K562 (cell line): ENCODE results near the gene TMEM11. TPM values are rescaled to one million over a fixed set of nuclear protein-coding genes. Genes with fewer than 3 reads are reported as not detected.

ENCODE experiments used
- ATAC-seq: fragments of 200-7000 bp; cut with Tn5 transposase; 3 replicates; pipeline ENCODE4 v1.9.1; 2020; ENCODE audit warnings: moderate library complexity
- BruUV-seq: library from RNA; stranded (reverse); fragments of 400-500 nt; replicated peaks from 2 replicates; lab custom pipeline; 2021; lab: Mats Ljungman, UMichigan
- CTCF ChIA-PET: fragments of 300-600 bp; formaldehyde crosslinking; extraction: SDS; loops from one replicate; lab custom pipeline; 2021; ENCODE audit warnings: low intra/inter-chr PET ratio; lab: Yijun Ruan, JAX
- POLR2A ChIA-PET: fragments of 300-600, 350-650 bp; sonication (Branson Sonifier 250); formaldehyde crosslinking; extraction: SDS; loops from one replicate; lab custom pipeline; 2021; ENCODE audit warnings: antibody characterized with exemption, inconsistent platforms; lab: Yijun Ruan, JAX
- DNase-seq, 4 experiments: peaks; one replicate each; pipeline versions ENCODE4 v3.0.0 to v3.0.0-alpha.2; 2011 to 2018; ENCODE audit warnings: low spot score in 3 of 4, mixed read lengths in 3 of 4; ENCODE audit errors: extremely low read depth in 1 of 4
- FAIRE-seq: peaks from 2 replicates; lab custom pipeline; 2011; peaks lifted over from hg19 to GRCh38; lab: Jason Lieb, UNC
- H2AFZ ChIP-seq: 2 replicates; pipeline ENCODE4 v1.6.0; 2011; ENCODE audit warnings: low read depth, low read length, control low read depth, inconsistent platforms
- H3K27ac ChIP-seq: fragments of 200-600 bp; 3 replicates; pipeline ENCODE4 v1.8.0; 2011; ENCODE audit warnings: low read depth, mild to moderate bottlenecking, control low read depth, inconsistent platforms, low read length, moderate library complexity, mixed read lengths; ENCODE audit errors: extremely low read depth
- H3K27me3 ChIP-seq, 2 experiments: fragments of 300-600 bp in 1 of 2; 2 replicates in 1 of 2; 3 replicates in 1 of 2; pipeline versions ENCODE4 v1.6.0 to v1.8.0; 2011; ENCODE audit warnings: inconsistent platforms in 2 of 2, low read length in 2 of 2, mild to moderate bottlenecking in 1 of 2, mixed read lengths in 1 of 2, moderate library complexity in 1 of 2; ENCODE audit not compliant: control insufficient read depth in 2 of 2, insufficient read depth in 2 of 2
- H3K36me3 ChIP-seq: fragments of 300-600 bp; 3 replicates; pipeline ENCODE4 v1.8.0; 2011; ENCODE audit warnings: mild to moderate bottlenecking, low read length, inconsistent platforms; ENCODE audit not compliant: control insufficient read depth, insufficient read depth
- H3K4me1 ChIP-seq, 2 experiments: fragments of 200-600 bp in 1 of 2; replicated peaks in 1 of 2; 2 replicates in 1 of 2; 3 replicates in 1 of 2; pipeline versions ENCODE4 v1.5.1 to v1.8.0; 2011; ENCODE audit warnings: inconsistent platforms in 2 of 2, low read length in 2 of 2, mild to moderate bottlenecking in 1 of 2, mixed read lengths in 1 of 2, moderate library complexity in 1 of 2; ENCODE audit not compliant: control insufficient read depth in 2 of 2, insufficient read depth in 2 of 2
- H3K4me2 ChIP-seq: 2 replicates; pipeline ENCODE4 v1.6.1; 2011; ENCODE audit warnings: low read length, control low read depth, inconsistent platforms, mixed read lengths; ENCODE audit not compliant: insufficient read depth
- H3K4me3 ChIP-seq: fragments of 200-600 bp; sonication (generic), shearing (Covaris generic); 2 replicates; pipeline ENCODE4 v1.5.1; 2016; ENCODE audit warnings: control low read depth, inconsistent platforms
- H3K79me2 ChIP-seq: fragments of 200-600 bp; 3 replicates; pipeline ENCODE4 v1.8.0; 2011; ENCODE audit warnings: low read length, inconsistent platforms; ENCODE audit not compliant: control insufficient read depth, insufficient read depth
- H3K9ac ChIP-seq, 2 experiments: 2 replicates each; pipeline versions ENCODE4 v1.6.0 to v1.6.1; 2011; ENCODE audit warnings: low read depth in 2 of 2, low read length in 2 of 2, control low read depth in 1 of 2, inconsistent platforms in 1 of 2, mild to moderate bottlenecking in 1 of 2, mixed read lengths in 1 of 2; ENCODE audit not compliant: insufficient read depth in 1 of 2
- H3K9me1 ChIP-seq: one replicate; pipeline ENCODE4 v1.6.0; 2011; ENCODE audit warnings: inconsistent platforms, mild to moderate bottlenecking, low read length, moderate library complexity; ENCODE audit not compliant: control insufficient read depth, insufficient read depth
- H3K9me3 ChIP-seq: replicated peaks from 2 replicates; pipeline ENCODE4 v1.5.1; 2011; ENCODE audit warnings: low read depth, low read length, inconsistent platforms; ENCODE audit not compliant: control insufficient read depth, insufficient read depth
- H4K20me1 ChIP-seq: replicated peaks from 2 replicates; pipeline ENCODE4 v1.6.1; 2011; ENCODE audit warnings: low read length, inconsistent platforms, mixed read lengths; ENCODE audit not compliant: control insufficient read depth, insufficient read depth
- POLR2G ChIP-seq: fragments of 200-400 bp; formaldehyde crosslinking; IDR thresholded peaks from 2 replicates; pipeline ENCODE4 v1.6.1; 2017; ENCODE audit warnings: low read depth, mild to moderate bottlenecking, antibody characterized with exemption, low read length, moderate library complexity
- TCF7 ChIP-seq: sonication (generic); IDR thresholded peaks from 2 replicates; pipeline ENCODE4 v1.6.1; 2016; ENCODE audit warnings: antibody characterized with exemption, borderline replicate concordance
- THAP12 ChIP-seq: fragments of 250-450 bp; sonication (Bioruptor Pico); IDR thresholded peaks from 2 replicates; pipeline ENCODE4 v1.9.0; 2021; ENCODE audit warnings: mild to moderate bottlenecking, inconsistent platforms
- WGBS: fragments of 100-300 bp; shearing (Covaris generic); methylation state at CpG from one replicate; pipeline ENCODE4 v1.1.6; 2016; ENCODE audit warnings: low coverage, mixed read lengths; ENCODE audit not compliant: insufficient coverage; ENCODE audit errors: missing lambda C conversion rate; 5-methylcytosine and 5-hydroxymethylcytosine counted together
- in situ Hi-C: fragments of 300-500 bp; cut with MboI; formaldehyde crosslinking; loops from 4 replicates; pipeline ENCODE4 v1.15.0; 2018; ENCODE audit warnings: inconsistent platforms, mixed read lengths
- intact Hi-C: fragments of 100-400 bp; cut with micrococcal nuclease; formaldehyde crosslinking; loops from 2 replicates; pipeline ENCODE4 v1.14.2; 2022
- polyA plus RNA-seq, 8 experiments: library from polyadenylated mRNA; depleted of rRNA in 4 of 8; stranded (reverse) in 5 of 8; unstranded in 3 of 8; fragments of >200 nt; fragmentation: Nextera tagmentation in 2 of 8; fragmentation: Illumina TruSeq in 1 of 8; extraction: Ambion mirVana in 2 of 8; extraction: Trizol in 1 of 8; gene quantifications; 2 replicates each; pipeline versions ENCODE4 v1.2.1 to v1.2.3, GENCODE V29; 2011 to 2014; ENCODE audit warnings: inconsistent platforms in 1 of 8, missing spikeins in 1 of 8
- total RNA-seq, 7 experiments: library from RNA; depleted of rRNA in 6 of 7; stranded (reverse); fragments of >200 nt in 6 of 7; fragmentation: Illumina TruSeq in 2 of 7; extraction: Trizol in 2 of 7; gene quantifications; 2 replicates each; pipeline versions ENCODE4 v1.2.1 to v1.2.3, GENCODE V29; 2011 to 2021; ENCODE audit warnings: low replicate concordance in 1 of 7

TMEM11 gene
- total and polyA plus RNA-seq, 9 of the 15 experiments (the other 6 are each of a cell fraction or from before 2014, with no cell fraction given), result 12.0 to 40.7 (median 30.0) TPM

- intact Hi-C loops (no loop called here), in situ Hi-C loops (no loop called here)
- Histone ChIP-seq H3K27ac (no peak overlapping the region), H3K36me3 (no peaks in the 10 kb centered on the region), H3K9me1 (peaks cover 4% of the 10 kb centered on the region), H3K4me1 (peaks cover 2 to 12% of the 10 kb centered on the region in 2 experiments; a peak in 2 of 5 replicates), H3K4me3 (no peak overlapping the region), H2AFZ (no peak overlapping the region), H3K4me2 (no peak overlapping the region), H3K9ac (no peak overlapping the region), H3K27me3 (no peaks in the 10 kb centered on the region), H3K9me3 (no peaks in the 10 kb centered on the region), H4K20me1 (peaks cover 6% of the 10 kb centered on the region), H3K79me2 (no peaks in the 10 kb centered on the region)
- CTCF ChIA-PET, result no interaction called here
- ATAC-seq (no peak), DNase-seq (no peak), FAIRE-seq (no peak)
- WGBS, result 69% methylated on average over 12 of the region's 23 CpGs
- POLR2A ChIA-PET, result no interaction called here
- TF ChIP-seq POLR2G (0 out of 2 replicates have a peak, but pooled peaks have one; percentile 28), TCF7 (no peak), THAP12 (CRISPR knock-in tag) (no peak)
- BruUV-seq, result no TSS peak
These were observed 29.7 kb upstream of the TMEM11 start for GRCh38 chr17:21243516-21244303.
